ENCODE data around the gene SPEM1. TPM values are rescaled to one million over a fixed set of nuclear protein-coding genes. Genes with fewer than 3 reads are reported as not detected.

The SPEM1 gene
- total and polyA plus RNA-seq, 2 of the 13 experiments (the other 11 are each of a cell fraction or from before 2014, with no cell fraction given) = not detected

- TF ChIP-seq ZNF574 (CRISPR knock-in tag; IDR thresholded peaks at IDR 0.05) (0 out of 2 replicates have a peak, but pooled peaks have one; percentile 25), ZNF441 (CRISPR knock-in tag; IDR thresholded peaks at IDR 0.05; ENCODE audit: borderline replicate concordance) (no peak), POGZ (CRISPR knock-in tag; IDR thresholded peaks at IDR 0.05) (no peak), JUND (CRISPR knock-in tag; IDR thresholded peaks at IDR 0.05) (no peak), ZNF251 (CRISPR knock-in tag; IDR thresholded peaks at IDR 0.05) (no peak), MTERF4 (CRISPR knock-in tag; IDR thresholded peaks at IDR 0.05) (no peak), NR2F1 (CRISPR knock-in tag; IDR thresholded peaks at IDR 0.05) (no peak), ZNF446 (CRISPR knock-in tag; IDR thresholded peaks at IDR 0.05) (no peak), ZNF24 (IDR thresholded peaks at IDR 0.05) (no peak), GZF1 (CRISPR knock-in tag; IDR thresholded peaks at IDR 0.05) (no peak), TFDP2 (CRISPR knock-in tag; IDR thresholded peaks at IDR 0.05) (0 out of 2 replicates have a peak, but pooled peaks have one; percentile 40), THAP11 (CRISPR knock-in tag; IDR thresholded peaks at IDR 0.05) (peak; percentile 62), ZNF572 (CRISPR knock-in tag; IDR thresholded peaks at IDR 0.05) (no peak), GABPA (IDR thresholded peaks at IDR 0.05; ENCODE audit: low read depth, low read length) (no peak), GABPA (CRISPR knock-in tag; IDR thresholded peaks at IDR 0.05; ENCODE audit: low read depth) (no peak), STAG1 (CRISPR knock-in tag; IDR thresholded peaks at IDR 0.05) (peak; percentile 74), ARNTL (CRISPR knock-in tag; IDR thresholded peaks at IDR 0.05) (no peak), ZNF451 (CRISPR knock-in tag; IDR thresholded peaks at IDR 0.05) (no peak), NCOA1 (CRISPR knock-in tag; IDR thresholded peaks at IDR 0.05) (no peak), NR2C2 (CRISPR knock-in tag; IDR thresholded peaks at IDR 0.05; ENCODE audit: borderline replicate concordance) (no peak), RAD21 (CRISPR knock-in tag; IDR thresholded peaks at IDR 0.05) (peak; percentile 96), ZNF749 (CRISPR knock-in tag; IDR thresholded peaks at IDR 0.05; ENCODE audit: borderline replicate concordance) (no peak), POGK (CRISPR knock-in tag; conservative IDR thresholded peaks at IDR 0.05) (peak; percentile 55; the same call in 1 of the 2 replicates)
Measured at GRCh38 chr17:7436556-7437368, 16.6 kb downstream of the SPEM1 start (continued).
